HG03135 (cell line): ENCODE data around the gene MMP17.

Experiments used
- ATAC-seq: cut with Tn5 transposase; IDR thresholded peaks from one replicate; pipeline ENCODE4 v1.9.1; 2021; ENCODE audit warnings: mild to moderate bottlenecking, moderate library complexity; ENCODE audit not compliant: unreplicated experiment

Gene MMP17

GRCh38 chr12:131829791-131830334 lies 1.7 kb downstream of the MMP17 start:
- ATAC-seq = no peak

DNA sequence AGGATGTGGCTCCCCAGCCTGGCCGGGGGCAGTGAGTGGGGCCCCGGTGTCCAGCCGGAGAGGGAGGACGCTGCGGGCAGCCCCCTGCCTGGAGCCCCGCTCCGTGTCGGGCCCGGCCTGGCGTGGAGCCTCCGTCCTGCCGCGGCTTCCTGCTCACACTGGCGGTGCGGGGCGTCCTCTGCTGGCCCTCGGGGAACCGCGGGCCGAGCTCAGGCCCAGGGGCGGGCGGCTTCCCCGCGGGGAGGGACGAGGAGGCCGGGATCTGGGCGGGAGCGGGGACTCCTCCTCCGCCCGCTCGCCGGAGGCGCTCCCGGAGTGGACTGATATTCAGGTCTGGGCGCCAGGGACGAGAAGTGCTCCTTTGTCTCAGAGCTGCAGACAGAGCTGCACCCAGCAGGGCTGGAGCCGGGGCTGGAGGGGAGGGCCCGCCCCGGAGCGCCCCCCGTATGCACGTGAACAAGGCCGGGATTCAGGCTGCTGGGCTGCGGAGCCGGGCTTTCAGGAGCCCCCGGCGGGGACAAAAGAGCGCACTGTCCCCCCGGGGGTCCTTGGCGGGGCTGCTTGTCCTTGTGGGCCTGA lies 2.2 kb downstream of the MMP17 start:
- ATAC-seq = no peak

DNA sequence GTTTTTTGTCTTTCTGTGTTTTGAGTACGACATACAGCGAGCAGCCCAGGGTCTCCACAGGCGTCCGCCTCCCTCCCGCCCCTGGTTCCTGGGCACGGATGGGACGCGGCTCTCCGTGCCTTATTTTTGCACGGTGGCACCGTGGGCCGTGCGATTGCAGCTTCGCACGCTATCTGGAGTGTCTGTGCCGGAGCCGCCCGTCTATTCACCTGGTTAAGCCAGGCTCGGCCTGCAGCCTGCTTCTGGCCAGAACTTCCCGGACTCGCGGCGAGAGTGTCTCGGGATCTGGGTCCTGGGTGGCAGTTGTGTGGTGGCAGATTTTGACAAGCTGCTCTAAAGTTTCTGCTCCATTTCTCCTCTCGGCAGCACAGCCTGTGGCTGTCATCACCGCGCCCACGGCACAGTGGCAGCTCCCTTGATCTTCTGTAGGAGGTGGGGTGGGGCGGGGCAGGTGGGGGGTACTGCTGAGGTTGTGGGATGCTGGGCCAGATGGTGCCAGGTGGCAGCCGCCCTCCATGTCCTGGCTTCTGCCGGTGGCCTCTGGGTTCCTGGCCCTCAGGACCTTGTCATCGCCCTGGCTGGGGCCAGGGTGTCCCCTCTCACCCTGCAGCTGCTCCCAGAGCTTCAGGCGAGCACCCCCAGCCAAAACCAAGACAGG lies 2.9 kb downstream of the MMP17 start:
- ATAC-seq = no peak

- no peak for ATAC-seq
These were observed 3.4 kb downstream of the MMP17 start for GRCh38 chr12:131831635-131832041.

- ATAC-seq = no peak
These were observed 4.4 kb downstream of the MMP17 start for GRCh38 chr12:131832321-131833231.

GRCh38 chr12:131833288-131833895 lies 5.2 kb downstream of the MMP17 start:
- ATAC-seq = no peak

- ATAC-seq = no peak
These were observed 5.9 kb downstream of the MMP17 start for GRCh38 chr12:131833896-131834641.

DNA sequence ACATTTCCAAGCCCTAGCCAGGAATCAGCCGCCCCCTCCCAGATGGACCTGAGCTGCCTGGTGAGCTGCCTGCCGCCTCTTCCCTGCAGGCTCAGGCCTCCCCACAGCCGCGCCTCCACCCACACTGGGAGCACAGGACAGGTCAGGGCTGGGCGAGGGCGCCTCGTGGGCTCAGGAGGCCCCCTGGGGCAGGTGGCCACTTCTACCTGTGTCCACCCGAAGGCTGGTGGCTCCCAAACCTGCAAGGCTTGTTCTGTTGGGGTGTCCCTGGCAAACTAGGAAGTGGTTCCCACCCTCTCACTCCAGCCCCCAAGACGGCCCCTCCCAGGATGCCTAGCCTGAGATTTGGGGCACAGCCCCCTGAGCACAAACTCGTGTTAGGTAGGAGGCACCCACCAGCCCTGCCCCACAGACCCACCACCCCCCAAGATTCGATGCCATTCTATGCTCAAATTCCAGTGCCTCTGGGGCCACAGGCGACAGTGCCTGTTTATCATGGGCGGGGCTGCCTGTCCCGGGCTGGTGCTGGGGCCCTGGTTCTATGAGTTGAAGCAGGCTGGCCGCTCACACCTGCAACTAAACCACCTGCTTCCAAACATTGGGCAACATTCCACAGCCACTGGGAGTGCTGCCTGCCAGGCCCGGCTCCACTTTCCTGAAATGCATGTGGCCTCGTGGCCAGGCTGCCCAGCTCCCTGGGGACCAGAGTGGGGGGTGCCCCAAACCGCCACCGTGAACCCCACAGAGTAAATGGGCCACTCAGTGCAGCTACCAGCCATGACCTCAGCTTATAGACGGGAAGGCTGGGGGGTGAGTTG lies 6.8 kb downstream of the MMP17 start:
- ATAC-seq = no peak

GRCh38 chr12:131835616-131836171 lies 7.5 kb downstream of the MMP17 start:
- ATAC-seq = no peak

GRCh38 chr12:131836193-131836592 lies 8.0 kb downstream of the MMP17 start:
- ATAC-seq = no peak

GRCh38 chr12:131836714-131837397 lies 8.7 kb downstream of the MMP17 start:
- no peak for ATAC-seq

- no peak for ATAC-seq
These were observed 12.6 kb downstream of the MMP17 start for GRCh38 chr12:131840643-131841416.

DNA sequence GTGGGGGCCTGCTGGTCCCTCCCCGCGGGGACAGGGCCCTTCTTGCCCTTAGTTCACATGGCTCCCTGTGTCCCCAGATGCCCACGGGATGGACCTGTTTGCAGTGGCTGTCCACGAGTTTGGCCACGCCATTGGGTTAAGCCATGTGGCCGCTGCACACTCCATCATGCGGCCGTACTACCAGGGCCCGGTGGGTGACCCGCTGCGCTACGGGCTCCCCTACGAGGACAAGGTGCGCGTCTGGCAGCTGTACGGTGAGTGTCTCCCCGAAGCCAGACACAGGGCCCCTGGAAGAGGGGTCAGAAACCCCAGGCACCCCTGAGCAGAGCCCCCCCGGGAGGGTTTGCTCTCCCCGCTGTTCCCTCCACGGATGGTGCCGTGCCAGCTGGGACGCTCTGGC lies 13.4 kb downstream of the MMP17 start:
- no peak for ATAC-seq

GRCh38 chr12:131842169-131842568 lies 14.0 kb downstream of the MMP17 start:
- ATAC-seq = no peak

DNA sequence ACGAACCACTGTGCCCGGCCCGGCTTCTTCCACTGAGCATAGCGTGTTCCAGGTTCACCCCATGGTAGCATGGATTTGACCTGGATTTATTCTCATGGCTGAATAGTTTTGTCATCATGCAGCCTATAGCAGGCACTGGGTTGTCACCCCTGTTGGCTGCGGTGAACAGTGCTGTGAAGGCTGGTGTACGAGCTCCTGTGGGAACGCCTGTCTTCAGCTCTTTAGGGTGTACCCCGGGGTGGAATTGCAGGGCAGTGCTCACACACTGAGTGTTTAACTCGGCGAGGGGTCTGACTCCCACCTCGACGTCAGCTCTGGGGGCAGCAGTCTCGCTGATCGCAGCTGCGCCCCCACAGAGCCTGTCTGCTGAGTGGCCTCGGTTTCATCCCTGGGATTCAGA lies 15.3 kb downstream of the MMP17 start:
- no peak for ATAC-seq

DNA sequence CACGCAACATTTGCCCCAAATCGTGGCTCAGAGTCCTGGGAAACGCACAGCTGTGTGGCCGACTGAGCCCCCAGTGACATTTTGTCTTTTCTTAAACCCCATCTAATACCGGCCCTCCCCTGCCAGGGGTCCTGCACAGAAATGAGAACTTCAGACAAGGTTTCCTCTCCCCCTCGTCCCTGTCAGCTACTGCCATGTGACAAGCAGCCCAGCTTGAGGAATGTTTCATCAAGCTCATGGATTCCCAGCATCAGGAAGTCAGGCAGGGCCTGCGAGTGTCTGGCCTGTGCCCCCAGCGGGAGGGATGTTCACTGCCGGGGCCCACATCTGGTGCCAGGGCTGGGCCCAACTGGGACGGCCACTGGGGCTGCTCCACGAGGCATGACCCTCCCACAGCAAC lies 15.9 kb downstream of the MMP17 start:
- ATAC-seq = no peak

- no peak for ATAC-seq
These were observed 16.5 kb downstream of the MMP17 start for GRCh38 chr12:131844656-131845055.

DNA sequence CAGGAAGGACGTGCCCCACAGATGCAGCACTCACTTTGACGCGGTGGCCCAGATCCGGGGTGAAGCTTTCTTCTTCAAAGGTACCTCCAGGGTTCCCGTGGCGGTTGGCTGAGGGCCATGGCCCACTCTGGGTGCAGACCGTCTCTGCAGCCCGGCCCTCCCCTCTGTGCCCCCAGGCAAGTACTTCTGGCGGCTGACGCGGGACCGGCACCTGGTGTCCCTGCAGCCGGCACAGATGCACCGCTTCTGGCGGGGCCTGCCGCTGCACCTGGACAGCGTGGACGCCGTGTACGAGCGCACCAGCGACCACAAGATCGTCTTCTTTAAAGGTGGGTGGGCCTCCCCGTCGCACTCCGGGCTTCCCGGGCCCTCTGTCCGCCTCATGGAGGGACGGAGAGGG lies 16.9 kb downstream of the MMP17 start:
- ATAC-seq = no peak
